ENCODE results near the gene NUP155.
"Not testable (repeated sequence)": the region's sequence is repeated elsewhere in the genome, so short reads cannot be mapped to it uniquely, and the experiment has no call there.

The NUP155 gene

GRCh38 chr5:37310360-37310759 lies 60.5 kb downstream of the NUP155 start:
- no peak overlapping the region for H3K9ac ChIP-seq (ENCODE audit: insufficient read length)
- H3K4me3 ChIP-seq = no peak overlapping the region
- TF ChIP-seq FOXP2 (optimal IDR thresholded peaks at IDR 0.05; ENCODE audit: control extremely low read depth, extremely low read length, insufficient read depth) (no peak), POLR2AphosphoS5 (IDR thresholded peaks at IDR 0.05; ENCODE audit: borderline replicate concordance, low read depth, low read length) (no peak), EZH2 (IDR thresholded peaks at IDR 0.05) (no peak)
- no peak for DNase-seq (ENCODE audit: low read depth, low spot score)
- H3K9me3 ChIP-seq (ENCODE audit: low read depth, low read length) = no peaks in the 10 kb centered on the region
- H3K36me3 ChIP-seq (ENCODE audit: insufficient read depth, low read length) = peaks cover 87% of the 10 kb centered on the region
- no peak overlapping the region for H3K27ac ChIP-seq

GRCh38 chr5:37308793-37309192 lies 62.1 kb downstream of the NUP155 start:
- no peak for TF ChIP-seq FOXP2 (optimal IDR thresholded peaks at IDR 0.05; ENCODE audit: control extremely low read depth, extremely low read length, insufficient read depth)
- no peak for TF ChIP-seq EZH2 (IDR thresholded peaks at IDR 0.05)
- TF ChIP-seq POLR2AphosphoS5 (IDR thresholded peaks at IDR 0.05; ENCODE audit: borderline replicate concordance, low read depth, low read length) = no peak
- peaks cover 84% of the 10 kb centered on the region for H3K36me3 ChIP-seq (ENCODE audit: insufficient read depth, low read length)
- H3K9ac ChIP-seq (ENCODE audit: insufficient read length) = no peak overlapping the region
- no peak overlapping the region for H3K4me3 ChIP-seq
- no peak for DNase-seq (ENCODE audit: low read depth, low spot score)
- no peak overlapping the region for H3K27ac ChIP-seq
- no peaks in the 10 kb centered on the region for H3K9me3 ChIP-seq (ENCODE audit: low read depth, low read length)

GRCh38 chr5:37304888-37305287 lies 66.0 kb downstream of the NUP155 start:
- H3K36me3 ChIP-seq (ENCODE audit: insufficient read depth, low read length) = peaks cover 84% of the 10 kb centered on the region
- no peak overlapping the region for H3K9ac ChIP-seq (ENCODE audit: insufficient read length)
- H3K9me3 ChIP-seq (ENCODE audit: low read depth, low read length) = no peaks in the 10 kb centered on the region
- TF ChIP-seq EZH2 (IDR thresholded peaks at IDR 0.05) (no peak), POLR2AphosphoS5 (IDR thresholded peaks at IDR 0.05; ENCODE audit: borderline replicate concordance, low read depth, low read length) (no peak), FOXP2 (optimal IDR thresholded peaks at IDR 0.05; ENCODE audit: control extremely low read depth, extremely low read length, insufficient read depth) (no peak)
- no peak overlapping the region for H3K4me3 ChIP-seq
- DNase-seq (ENCODE audit: low read depth, low spot score) = no peak
- no peak overlapping the region for H3K27ac ChIP-seq

GRCh38 chr5:37296313-37296712 lies 74.6 kb downstream of the NUP155 start:
- H3K27ac ChIP-seq = not testable (repeated sequence)

GRCh38 chr5:37283214-37283820 lies 87.6 kb downstream of the NUP155 start:
- Histone ChIP-seq H3K4me3 (no peak overlapping the region), H3K27ac (no peak overlapping the region), H3K36me3 (ENCODE audit: insufficient read depth, low read length) (peaks cover 3% of the 10 kb centered on the region), H3K9ac (ENCODE audit: insufficient read length) (no peak overlapping the region), H3K9me3 (ENCODE audit: low read depth, low read length) (no peaks in the 10 kb centered on the region)
- TF ChIP-seq POLR2AphosphoS5 (IDR thresholded peaks at IDR 0.05; ENCODE audit: borderline replicate concordance, low read depth, low read length) (no peak), EZH2 (IDR thresholded peaks at IDR 0.05) (no peak), FOXP2 (optimal IDR thresholded peaks at IDR 0.05; ENCODE audit: control extremely low read depth, extremely low read length, insufficient read depth) (no peak)
- no peak for DNase-seq (ENCODE audit: low read depth, low spot score)

More at GRCh38 chr5:37296313-37296712, 74.6 kb downstream of the NUP155 start:
- H3K36me3 ChIP-seq (ENCODE audit: insufficient read depth, low read length) = peaks cover 70% of the 10 kb centered on the region
- not testable (repeated sequence) for H3K9ac ChIP-seq (ENCODE audit: insufficient read length); DNase-seq (ENCODE audit: low read depth, low spot score); H3K9me3 ChIP-seq (ENCODE audit: low read depth, low read length); H3K4me3 ChIP-seq

GRCh38 chr5:37275511-37275910 lies 95.4 kb downstream of the NUP155 start:
- Histone ChIP-seq H3K36me3 (ENCODE audit: insufficient read depth, low read length) (no peaks in the 10 kb centered on the region), H3K4me3 (no peak overlapping the region), H3K27ac (no peak overlapping the region), H3K9ac (ENCODE audit: insufficient read length) (no peak overlapping the region), H3K9me3 (ENCODE audit: low read depth, low read length) (no peaks in the 10 kb centered on the region)
- TF ChIP-seq FOXP2 (optimal IDR thresholded peaks at IDR 0.05; ENCODE audit: control extremely low read depth, extremely low read length, insufficient read depth) = no peak
- no peak for TF ChIP-seq EZH2 (IDR thresholded peaks at IDR 0.05)
- TF ChIP-seq POLR2AphosphoS5 (IDR thresholded peaks at IDR 0.05; ENCODE audit: borderline replicate concordance, low read depth, low read length) = no peak
- DNase-seq (ENCODE audit: low read depth, low spot score) = no peak

GRCh38 chr5:37272511-37272910 lies 98.4 kb downstream of the NUP155 start:
- no peak overlapping the region for H3K9ac ChIP-seq (ENCODE audit: insufficient read length)
- H3K9me3 ChIP-seq (ENCODE audit: low read depth, low read length) = no peaks in the 10 kb centered on the region
- H3K4me3 ChIP-seq = no peak overlapping the region
- no peak overlapping the region for H3K27ac ChIP-seq
- H3K36me3 ChIP-seq (ENCODE audit: insufficient read depth, low read length) = no peaks in the 10 kb centered on the region
- no peak for DNase-seq (ENCODE audit: low read depth, low spot score)
- no peak for TF ChIP-seq FOXP2 (optimal IDR thresholded peaks at IDR 0.05; ENCODE audit: control extremely low read depth, extremely low read length, insufficient read depth)
- no peak for TF ChIP-seq EZH2 (IDR thresholded peaks at IDR 0.05)
- no peak for TF ChIP-seq POLR2AphosphoS5 (IDR thresholded peaks at IDR 0.05; ENCODE audit: borderline replicate concordance, low read depth, low read length)

GRCh38 chr5:37268100-37268499 lies 102.8 kb downstream of the NUP155 start:
- not testable (repeated sequence) for H3K9ac ChIP-seq (ENCODE audit: insufficient read length); DNase-seq (ENCODE audit: low read depth, low spot score); H3K36me3 ChIP-seq (ENCODE audit: insufficient read depth, low read length); H3K27ac ChIP-seq; H3K9me3 ChIP-seq (ENCODE audit: low read depth, low read length); H3K4me3 ChIP-seq

GRCh38 chr5:37255774-37256358 lies 115.0 kb downstream of the NUP155 start:
- no peak for DNase-seq (ENCODE audit: low read depth, low spot score)
- H3K4me3 ChIP-seq = no peak overlapping the region
- no peak overlapping the region for H3K27ac ChIP-seq
- H3K9me3 ChIP-seq (ENCODE audit: low read depth, low read length) = no peaks in the 10 kb centered on the region
- H3K36me3 ChIP-seq (ENCODE audit: insufficient read depth, low read length) = no peaks in the 10 kb centered on the region
- no peak overlapping the region for H3K9ac ChIP-seq (ENCODE audit: insufficient read length)
- TF ChIP-seq EZH2 (IDR thresholded peaks at IDR 0.05) (no peak), POLR2AphosphoS5 (IDR thresholded peaks at IDR 0.05; ENCODE audit: borderline replicate concordance, low read depth, low read length) (no peak), FOXP2 (optimal IDR thresholded peaks at IDR 0.05; ENCODE audit: control extremely low read depth, extremely low read length, insufficient read depth) (no peak)

Measured in SK-N-MC (cell line).